OCI-M2 (cell line): ENCODE measurements around the gene IFT25.

Experiments
- DNase-seq: peaks from one replicate; lab custom pipeline; 2025; ENCODE audit not compliant: unreplicated experiment; lab: John Stamatoyannopoulos, UW

IFT25 gene

DNA sequence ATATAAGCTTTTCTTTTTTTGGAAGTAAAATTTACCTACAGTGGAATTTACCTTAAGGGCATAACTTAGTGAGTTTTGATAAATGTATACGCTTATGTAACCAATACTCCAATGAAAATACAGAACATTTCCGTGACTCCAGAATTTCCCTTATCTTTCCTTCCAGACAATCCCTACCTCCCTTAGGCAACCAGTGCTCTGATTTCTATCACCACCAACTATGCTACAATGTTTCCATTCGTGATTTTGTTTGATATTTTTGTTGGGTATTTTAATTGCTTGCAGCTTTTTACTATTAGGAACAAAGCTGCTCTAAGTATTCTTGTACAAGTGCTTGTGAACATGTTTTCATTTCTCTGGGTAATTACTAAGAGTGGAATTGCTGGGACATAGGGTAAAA, 14.6 kb downstream of the IFT25 start:
- DNase-seq = no peak

DNA sequence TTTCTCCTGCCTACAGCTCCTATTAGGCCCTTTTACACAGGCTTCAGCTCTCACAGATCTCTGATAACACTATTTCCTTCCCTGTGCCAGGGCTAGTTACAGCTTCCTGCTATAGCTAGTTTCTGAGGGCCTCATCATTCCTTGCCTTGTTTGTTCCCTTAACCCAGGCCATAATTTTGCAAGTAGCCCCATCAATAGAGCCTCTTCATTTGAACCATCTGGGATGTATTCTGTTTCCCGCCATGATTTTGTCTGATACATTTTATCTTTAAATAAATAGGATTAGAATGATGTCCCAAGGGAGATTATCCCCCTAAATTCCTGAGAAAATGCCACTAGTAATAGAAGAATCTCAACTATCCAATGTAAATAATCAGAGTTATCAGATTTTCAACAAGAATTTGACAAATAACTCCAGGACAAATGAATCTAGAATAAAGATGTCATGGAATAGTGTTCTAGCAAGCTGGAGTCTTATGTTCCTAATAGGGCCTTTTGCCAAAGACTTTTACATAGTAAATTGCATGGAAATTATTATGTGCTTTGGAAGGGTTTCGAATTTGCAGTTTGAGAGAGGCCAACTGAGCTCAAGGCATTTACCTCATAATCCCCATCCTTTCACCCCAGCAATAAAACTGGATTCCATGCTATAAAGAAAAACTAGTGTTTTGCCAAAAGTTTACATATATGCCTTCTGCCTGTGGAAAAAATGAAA, 16.1 kb downstream of the IFT25 start:
- DNase-seq = no peak

- DNase-seq = no peak
These were observed 18.1 kb downstream of the IFT25 start for GRCh38 chr1:53927376-53927881.

- DNase-seq = no peak
These were observed 25.8 kb downstream of the IFT25 start for GRCh38 chr1:53919675-53920066.

DNA sequence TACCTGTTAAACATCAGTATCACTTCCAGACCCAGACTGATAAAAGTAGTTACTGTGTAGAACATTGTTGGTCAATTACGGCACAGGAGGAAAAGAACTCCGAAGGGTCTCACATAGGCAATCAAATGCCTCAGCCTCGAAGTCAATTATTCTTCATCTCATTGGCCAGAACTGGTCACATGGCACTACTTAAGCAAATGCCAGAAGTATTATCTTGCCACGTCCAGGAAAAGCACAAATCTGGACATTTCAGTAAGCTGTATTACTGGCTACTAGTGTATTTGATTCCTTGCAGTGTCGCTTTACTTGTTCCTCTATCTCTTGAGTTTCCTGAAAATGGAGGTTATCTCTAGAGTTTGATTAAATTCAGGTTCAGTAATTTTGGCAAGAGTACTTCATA, 27.2 kb downstream of the IFT25 start:
- DNase-seq = no peak

- DNase-seq = no peak
These were observed 32.0 kb downstream of the IFT25 start for GRCh38 chr1:53913352-53914033.

DNA sequence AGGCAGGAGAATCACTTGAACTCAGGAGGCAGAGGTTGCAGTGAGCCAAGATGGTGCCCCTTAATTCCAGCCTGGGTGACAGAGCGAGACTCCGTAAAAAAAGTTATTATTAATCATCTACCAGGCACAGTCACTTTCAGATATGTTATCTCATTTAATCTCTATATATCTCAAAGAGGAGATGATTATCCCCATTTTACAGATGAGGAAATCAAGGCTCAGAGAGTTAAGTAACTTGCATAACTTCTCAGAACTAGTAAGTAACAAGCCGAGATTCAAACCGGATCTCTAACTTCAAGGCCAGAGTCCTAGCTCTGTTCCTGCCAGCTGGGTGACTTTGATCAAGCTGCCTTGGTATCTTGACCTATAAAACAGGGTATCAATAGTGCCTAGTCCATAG, 34.1 kb downstream of the IFT25 start:
- no peak for DNase-seq

GRCh38 chr1:53909946-53910345, 35.6 kb downstream of the IFT25 start:
- DNase-seq = no peak

DNA sequence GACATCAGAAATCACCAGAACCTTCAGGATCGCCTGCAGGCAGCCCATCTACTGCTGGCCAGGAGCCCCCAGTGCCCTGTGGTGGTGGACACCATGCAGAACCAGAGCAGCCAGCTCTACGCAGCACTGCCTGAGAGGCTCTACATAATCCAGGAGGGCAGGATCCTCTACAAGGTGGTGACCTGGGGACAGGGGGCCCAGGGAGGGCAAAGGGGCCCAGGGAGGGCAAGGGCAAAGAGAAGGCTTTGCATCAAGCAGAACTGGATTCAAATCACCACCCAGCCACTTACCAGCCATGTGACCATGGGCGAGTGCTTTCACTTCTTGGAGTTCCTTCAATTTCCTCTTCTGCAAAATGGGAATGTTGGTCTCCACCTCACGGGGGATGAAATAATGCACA, 39.4 kb downstream of the IFT25 start:
- DNase-seq = no peak

GRCh38 chr1:53905509-53905908, 40.0 kb downstream of the IFT25 start:
- DNase-seq = no peak

DNA sequence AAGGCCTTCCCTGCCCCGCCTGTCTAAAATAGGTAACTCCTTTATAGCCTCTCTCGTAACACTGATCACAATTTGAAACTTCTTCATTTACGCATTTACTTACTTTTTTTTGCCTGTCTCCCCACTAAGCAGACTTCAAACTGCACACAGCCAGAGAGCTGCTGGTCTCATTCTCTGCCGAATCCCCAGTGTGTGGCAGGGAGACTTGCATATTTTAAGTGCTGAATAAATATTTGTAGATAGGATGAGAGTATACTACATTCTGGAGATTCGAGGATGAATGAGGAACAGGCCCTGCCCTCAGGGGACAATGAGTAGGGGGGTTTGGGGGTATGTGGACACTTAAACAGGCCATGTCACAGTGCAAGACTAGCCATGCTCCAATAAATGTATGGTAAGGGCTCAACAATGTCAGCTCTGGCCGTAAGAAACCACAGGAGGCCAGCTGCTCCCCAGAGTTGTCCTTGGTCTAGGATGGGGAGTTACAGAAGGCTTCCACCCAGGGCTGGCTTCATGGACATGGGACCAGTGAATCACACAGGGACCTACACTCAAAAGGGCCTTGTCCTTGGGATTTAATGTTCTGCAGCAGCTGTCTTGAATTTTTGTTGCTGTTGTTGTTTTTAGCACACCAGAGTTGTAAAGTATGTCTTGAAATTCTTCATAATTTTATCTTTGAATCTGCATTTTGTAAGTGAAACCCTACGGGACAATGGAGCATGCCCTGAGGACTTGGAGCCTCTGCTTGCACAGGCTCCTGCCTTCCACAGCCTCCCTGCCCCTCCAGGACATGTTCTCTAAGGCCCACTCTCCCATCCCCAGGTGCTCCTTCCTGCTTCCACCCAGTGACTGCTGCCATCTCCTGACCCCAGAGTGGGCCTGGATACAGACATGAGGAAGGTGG, 43.0 kb downstream of the IFT25 start:
- DNase-seq = no peak

DNA sequence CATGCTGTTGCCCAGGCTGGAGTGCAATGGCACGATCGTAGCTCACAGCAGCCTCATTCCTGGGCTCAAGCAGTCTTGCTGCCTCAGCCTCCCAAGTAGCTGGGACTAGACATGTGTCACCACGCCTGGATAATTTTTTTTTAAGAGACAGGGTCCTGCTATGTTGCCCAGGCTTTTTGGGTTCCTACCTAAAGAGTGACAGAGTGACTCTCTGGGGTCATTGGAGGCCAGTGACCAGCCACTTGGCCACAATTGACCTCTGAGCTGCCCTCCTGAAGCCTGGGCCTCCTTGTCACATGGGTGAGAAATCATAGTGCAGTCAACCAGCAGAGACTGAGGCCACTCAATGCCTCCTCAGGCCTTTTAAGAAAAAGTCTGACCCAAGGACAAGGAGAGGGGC, 45.8 kb downstream of the IFT25 start:
- no peak for DNase-seq

GRCh38 chr1:53899206-53899628, 46.3 kb downstream of the IFT25 start:
- DNase-seq = no peak

DNA sequence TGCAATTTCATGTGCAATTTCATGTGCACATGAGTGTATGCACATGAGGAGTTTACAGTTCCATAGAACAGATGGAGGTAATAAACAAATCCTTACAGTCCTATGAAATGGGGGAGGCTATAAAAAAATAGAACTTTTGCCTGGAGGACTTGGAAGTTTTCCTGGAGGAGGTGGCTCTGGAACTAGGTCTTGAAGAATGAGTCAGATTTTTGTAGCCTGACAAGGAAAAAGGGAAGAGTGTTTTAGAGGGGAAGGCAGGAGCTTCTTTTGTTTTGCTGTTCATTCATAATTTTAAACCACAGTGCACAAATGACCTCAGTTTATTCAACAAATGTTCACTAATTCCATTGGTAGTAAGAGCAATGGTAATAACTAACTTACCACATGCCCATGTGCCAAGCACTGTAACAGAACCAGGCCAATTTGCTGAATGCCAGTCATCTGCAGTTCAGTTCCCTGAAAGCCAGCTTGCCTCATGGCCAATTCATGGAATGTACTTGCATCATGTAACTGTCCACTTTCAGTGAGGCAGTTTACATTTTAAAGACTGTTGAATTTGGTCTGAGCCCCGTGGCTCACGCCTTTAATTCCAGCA, 48.8 kb downstream of the IFT25 start:
- no peak for DNase-seq

DNA sequence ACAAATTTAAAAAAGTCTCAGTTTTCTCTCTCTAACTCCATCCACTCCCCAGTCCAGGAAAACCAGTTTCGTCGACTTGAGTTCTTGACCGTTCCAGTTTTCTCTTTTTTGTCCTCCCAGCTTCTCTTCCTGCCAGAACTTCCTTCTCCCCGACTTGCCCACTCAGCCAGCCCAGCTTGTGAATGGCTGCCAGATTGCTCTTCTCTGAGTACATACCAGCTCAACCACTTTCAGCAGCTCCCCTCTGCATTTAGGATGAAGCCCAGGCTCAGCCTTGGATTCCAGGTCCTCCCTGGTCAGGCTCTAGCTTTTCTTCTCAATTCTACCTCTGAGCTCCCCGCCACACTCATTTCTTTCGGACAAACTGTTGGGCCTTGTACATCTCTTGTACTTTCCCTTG, 50.1 kb downstream of the IFT25 start:
- DNase-seq = no peak

DNA sequence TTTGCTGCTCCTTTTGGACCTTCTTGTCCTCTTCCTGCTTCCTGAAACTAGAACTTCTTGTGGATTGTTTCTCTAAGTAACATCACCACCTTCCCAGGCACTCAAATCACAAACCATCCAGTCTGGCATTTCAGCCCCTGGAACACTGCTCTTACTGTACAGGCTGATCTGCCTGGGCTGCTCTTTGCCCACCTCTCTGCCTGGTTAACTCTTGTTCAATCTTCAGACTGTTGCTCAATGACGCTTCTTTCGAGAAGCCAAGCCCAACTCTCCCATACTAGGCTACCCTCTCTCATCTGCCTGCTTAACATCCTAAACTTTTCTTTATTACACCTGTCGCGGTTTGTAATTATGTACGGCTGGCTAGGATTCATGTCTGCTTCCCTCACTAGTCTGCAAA, 50.9 kb downstream of the IFT25 start:
- DNase-seq = no peak

- DNase-seq = no peak
These were observed 51.4 kb downstream of the IFT25 start, which contains the start of gene DIO1 for GRCh38 chr1:53893999-53894636. Gene DIO1 (plus strand): TSS chr1:53894187. CDS start chr1:53894211, 24 bp downstream.

DNA sequence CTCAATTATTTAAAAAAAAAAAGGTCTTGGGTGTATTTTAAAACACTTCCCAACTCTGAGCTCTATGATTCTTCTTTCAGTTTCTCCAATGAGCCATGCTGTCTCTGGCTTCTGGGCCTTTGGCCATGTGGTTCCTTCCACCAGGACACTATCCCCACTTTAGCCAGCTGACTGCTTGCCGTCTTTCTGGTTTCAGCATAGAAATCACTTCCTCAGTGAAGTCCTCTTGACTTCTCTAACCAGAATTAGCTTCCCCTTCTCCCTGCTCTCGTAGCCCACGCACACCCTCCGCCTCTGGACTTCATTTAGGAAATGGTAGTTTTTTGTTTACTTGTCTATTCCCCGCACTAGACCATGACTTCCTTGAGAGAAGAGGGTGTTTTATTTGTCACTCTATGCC, 52.6 kb downstream of the IFT25 start:
- DNase-seq = no peak

- DNase-seq = no peak
These were observed 53.8 kb downstream of the IFT25 start for GRCh38 chr1:53891678-53892077.

DNA sequence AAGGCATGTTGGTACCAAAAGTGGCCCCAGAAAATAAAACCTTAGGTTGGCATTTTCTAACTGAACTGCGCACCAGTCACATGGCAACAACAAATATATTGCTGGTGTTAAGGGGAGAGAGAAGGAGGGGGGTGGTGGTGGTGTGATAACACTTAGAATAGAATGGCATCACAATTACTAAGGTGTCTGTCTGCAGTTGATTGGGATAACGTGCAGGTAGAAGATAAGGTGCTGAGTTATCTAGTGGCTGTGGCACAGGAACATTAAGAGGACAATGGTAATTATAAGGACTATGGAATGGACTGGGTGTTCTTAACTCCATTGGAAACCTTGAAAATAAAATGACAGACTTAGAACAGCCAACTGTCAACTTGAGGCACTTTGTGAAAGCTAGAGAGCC, 54.5 kb downstream of the IFT25 start:
- DNase-seq = no peak

DNA sequence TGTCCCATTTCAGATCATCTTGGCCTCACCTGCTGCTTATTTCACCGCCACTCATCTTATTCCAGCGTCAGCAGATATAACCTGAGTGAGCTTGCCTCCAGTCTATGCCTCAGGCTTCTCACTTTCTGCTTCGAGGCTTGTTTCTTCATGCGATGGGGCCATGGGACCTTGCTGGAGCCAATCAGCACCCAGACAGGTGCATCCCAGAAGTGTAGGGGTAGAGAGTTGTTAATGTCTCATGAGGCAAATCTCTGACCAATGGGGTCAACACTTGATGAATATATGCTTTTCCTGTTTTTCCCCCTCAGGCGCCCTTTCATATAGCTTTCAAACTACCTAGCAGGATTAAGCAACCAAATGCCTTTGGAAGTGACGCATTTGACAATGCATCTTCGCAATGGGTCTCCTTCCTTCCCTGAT, 55.0 kb downstream of the IFT25 start:
- DNase-seq = no peak
